Medulla oblongata (tissue), 1 donor: Measurements from ENCODE around the gene CHCHD4.

Experiments
- DNase-seq: peaks from one replicate; pipeline ENCODE4 v3.0.0-alpha.2; 2015; ENCODE audit errors: extremely low spot score

The CHCHD4 gene

GRCh38 chr3:14124615-14125192, at the start of gene CHCHD4, which contains the start of gene TMEM43:
CHCHD4 (minus strand) TSS chr3:14124870; CDS start chr3:14124676, 194 bp downstream.
TMEM43 (plus strand) TSS chr3:14125052; CDS start chr3:14125194, 142 bp downstream.
- DNase-seq = peak; percentile 100

- DNase-seq = no peak
Observed at GRCh38 chr3:14172496-14172895, 47.8 kb upstream of the CHCHD4 start.

GRCh38 chr3:14170531-14171159, 46.0 kb upstream of the CHCHD4 start:
- no peak for DNase-seq

- no peak for DNase-seq
Observed at GRCh38 chr3:14169871-14170270, 45.2 kb upstream of the CHCHD4 start.

GRCh38 chr3:14169435-14169834, 44.8 kb upstream of the CHCHD4 start:
- no peak for DNase-seq

GRCh38 chr3:14166877-14167603, 42.4 kb upstream of the CHCHD4 start:
- DNase-seq = no peak

- DNase-seq = no peak
Observed at GRCh38 chr3:14162178-14162577, 37.5 kb upstream of the CHCHD4 start.

GRCh38 chr3:14161282-14161681, 36.6 kb upstream of the CHCHD4 start:
- DNase-seq = no peak

GRCh38 chr3:14159426-14159825, 34.8 kb upstream of the CHCHD4 start:
- DNase-seq = no peak

- DNase-seq = no peak
Observed at GRCh38 chr3:14158370-14158769, 33.7 kb upstream of the CHCHD4 start.

GRCh38 chr3:14157951-14158350, 33.3 kb upstream of the CHCHD4 start:
- no peak for DNase-seq

GRCh38 chr3:14156843-14157561, 32.3 kb upstream of the CHCHD4 start:
- DNase-seq = no peak

- no peak for DNase-seq
Observed at GRCh38 chr3:14156201-14156600, 31.5 kb upstream of the CHCHD4 start.

- no peak for DNase-seq
Observed at GRCh38 chr3:14154895-14155440, 30.3 kb upstream of the CHCHD4 start.

GRCh38 chr3:14154276-14154675, 29.6 kb upstream of the CHCHD4 start:
- no peak for DNase-seq

GRCh38 chr3:14153663-14154062, 29.0 kb upstream of the CHCHD4 start:
- no peak for DNase-seq

GRCh38 chr3:14152963-14153355, 28.3 kb upstream of the CHCHD4 start:
- DNase-seq = no peak

- DNase-seq = no peak
Observed at GRCh38 chr3:14152233-14152962, 27.7 kb upstream of the CHCHD4 start.

- DNase-seq = no peak
Observed at GRCh38 chr3:14151471-14152083, 26.9 kb upstream of the CHCHD4 start.

- DNase-seq = no peak
Observed at GRCh38 chr3:14150491-14151230, 26.0 kb upstream of the CHCHD4 start.
